ENCODE measurements around the gene ESRRA. TPM values are rescaled to one million over a fixed set of nuclear protein-coding genes. Genes with fewer than 3 reads are reported as not detected.
A peak's percentile ranks its signal among the peaks of the same experiment; 100 is the strongest.
"Not testable (repeated sequence)": the region's sequence is repeated elsewhere in the genome, so short reads cannot be mapped to it uniquely, and the experiment has no call there.

ESRRA gene
- polyA plus RNA-seq, 1 donor from 2014 or later: 29.0 TPM

- H3K9ac ChIP-seq (ENCODE audit: low read length); H3K27ac ChIP-seq (ENCODE audit: low read length); H2AFZ ChIP-seq (ENCODE audit: low read depth, low read length); H3K9me2 ChIP-seq (ENCODE audit: insufficient read depth, low read length); H3F3A ChIP-seq (ENCODE audit: insufficient read depth, low read length, poor library complexity, severe bottlenecking); H3K9me3 ChIP-seq (ENCODE audit: low read length); H3K4me2 ChIP-seq (ENCODE audit: low read length); H3K27me3 ChIP-seq (ENCODE audit: insufficient read depth, low read depth, low read length); H3K36me3 ChIP-seq (ENCODE audit: insufficient read depth, low read length); H4K20me1 ChIP-seq (ENCODE audit: insufficient read depth): not testable (repeated sequence)
- H3K79me2 ChIP-seq (replicated peaks; ENCODE audit: insufficient read depth, low read length): peaks cover 13% of the 10 kb centered on the region
- H3K4me3 ChIP-seq (ENCODE audit: low read length): peak overlapping the region; percentile 99
These were observed 10.6 kb downstream of the ESRRA start for GRCh38 chr11:64315667-64316526.

GRCh38 chr11:64316672-64317324, 11.5 kb downstream of the ESRRA start:
- H3K9ac ChIP-seq (ENCODE audit: low read length): peak overlapping the region; percentile 99
- H3K4me2 ChIP-seq (ENCODE audit: low read length): peak overlapping the region; percentile 79
- H3K27me3 ChIP-seq (ENCODE audit: insufficient read depth, low read depth, low read length): no peaks in the 10 kb centered on the region
- peak overlapping the region; percentile 98 for H3K27ac ChIP-seq (ENCODE audit: low read length)
- H3K4me3 ChIP-seq (ENCODE audit: low read length): peak overlapping the region; percentile 99
- no peak overlapping the region for H2AFZ ChIP-seq (ENCODE audit: low read depth, low read length)
- H3K79me2 ChIP-seq (replicated peaks; ENCODE audit: insufficient read depth, low read length): peaks cover 13% of the 10 kb centered on the region
- H4K20me1 ChIP-seq (ENCODE audit: insufficient read depth): no peaks in the 10 kb centered on the region
- no peaks in the 10 kb centered on the region for H3K9me2 ChIP-seq (ENCODE audit: insufficient read depth, low read length)
- no peaks in the 10 kb centered on the region for H3F3A ChIP-seq (ENCODE audit: insufficient read depth, low read length, poor library complexity, severe bottlenecking)
- no peaks in the 10 kb centered on the region for H3K9me3 ChIP-seq (ENCODE audit: low read length)
- TF ChIP-seq EP300 (conservative IDR thresholded peaks at IDR 0.05; ENCODE audit: poor library complexity, severe bottlenecking) (no peak), EZH2 (IDR thresholded peaks at IDR 0.05; ENCODE audit: borderline replicate concordance, insufficient read depth, low read length, poor library complexity, severe bottlenecking) (no peak), TAF1 (IDR thresholded peaks at IDR 0.05; ENCODE audit: low read depth) (no peak), CTCF (IDR thresholded peaks at IDR 0.05; ENCODE audit: poor library complexity, severe bottlenecking) (no peak), SMC3 (conservative IDR thresholded peaks at IDR 0.05; ENCODE audit: poor library complexity) (no peak), RAD21 (conservative IDR thresholded peaks at IDR 0.05) (no peak), REST (IDR thresholded peaks at IDR 0.05; ENCODE audit: borderline replicate concordance) (no peak)
- H3K36me3 ChIP-seq (ENCODE audit: insufficient read depth, low read length): no peaks in the 10 kb centered on the region
